ENCODE measurements around the gene C1QTNF3. TPM values are rescaled to one million over a fixed set of nuclear protein-coding genes. Genes with fewer than 3 reads are reported as not detected.

The C1QTNF3 gene
- total and polyA plus RNA-seq, 2 donors (not counting 1 experiment from before 2014, with no cell fraction given): 6.6 to 11.9 TPM

DNA sequence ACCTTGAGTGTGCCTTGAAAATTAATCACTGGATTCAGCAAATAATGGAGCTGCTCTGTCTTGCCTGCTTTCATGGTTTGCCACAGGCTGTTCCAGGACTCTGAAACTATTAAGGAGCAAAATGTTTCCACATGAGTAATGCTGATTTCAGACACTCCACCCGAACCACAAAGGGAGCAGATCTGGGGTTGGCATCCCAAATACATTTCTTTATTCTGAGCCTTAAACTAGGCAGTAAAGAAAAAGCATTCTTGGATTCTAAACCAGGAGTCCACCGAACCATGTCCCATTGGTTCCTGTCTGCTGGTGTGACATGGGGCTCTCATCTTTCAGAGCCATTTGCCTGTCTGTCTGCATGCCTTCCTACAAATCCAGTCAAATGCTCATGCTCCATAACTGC, 10.1 kb upstream of the C1QTNF3 start:
- TF ChIP-seq, protein P1, sequence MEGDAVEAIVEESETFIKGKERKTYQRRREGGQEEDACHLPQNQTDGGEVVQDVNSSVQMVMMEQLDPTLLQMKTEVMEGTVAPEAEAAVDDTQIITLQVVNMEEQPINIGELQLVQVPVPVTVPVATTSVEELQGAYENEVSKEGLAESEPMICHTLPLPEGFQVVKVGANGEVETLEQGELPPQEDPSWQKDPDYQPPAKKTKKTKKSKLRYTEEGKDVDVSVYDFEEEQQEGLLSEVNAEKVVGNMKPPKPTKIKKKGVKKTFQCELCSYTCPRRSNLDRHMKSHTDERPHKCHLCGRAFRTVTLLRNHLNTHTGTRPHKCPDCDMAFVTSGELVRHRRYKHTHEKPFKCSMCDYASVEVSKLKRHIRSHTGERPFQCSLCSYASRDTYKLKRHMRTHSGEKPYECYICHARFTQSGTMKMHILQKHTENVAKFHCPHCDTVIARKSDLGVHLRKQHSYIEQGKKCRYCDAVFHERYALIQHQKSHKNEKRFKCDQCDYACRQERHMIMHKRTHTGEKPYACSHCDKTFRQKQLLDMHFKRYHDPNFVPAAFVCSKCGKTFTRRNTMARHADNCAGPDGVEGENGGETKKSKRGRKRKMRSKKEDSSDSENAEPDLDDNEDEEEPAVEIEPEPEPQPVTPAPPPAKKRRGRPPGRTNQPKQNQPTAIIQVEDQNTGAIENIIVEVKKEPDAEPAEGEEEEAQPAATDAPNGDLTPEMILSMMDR (IDR thresholded peaks at IDR 0.05): no peak
- TF ChIP-seq EZH2 (IDR thresholded peaks at IDR 0.05; ENCODE audit: borderline replicate concordance, insufficient read depth, low read depth, low read length, poor library complexity, severe bottlenecking): no peak
- H3K9me3 ChIP-seq (ENCODE audit: control extremely low read depth in 1 of 3, control insufficient read depth in 2 of 3, insufficient read depth in 1 of 3, low read length in 2 of 3): no peaks in the 10 kb centered on the region
- intact Hi-C loops (cut with micrococcal nuclease): no loop called here
- no peak overlapping the region for H3K27ac ChIP-seq (ENCODE audit: low read length in 2 of 2)
- no peaks in the 10 kb centered on the region for H3K4me1 Mint-ChIP-seq
- H3K27me3 Mint-ChIP-seq: no peaks in the 10 kb centered on the region
- DNase-seq (no peak), ATAC-seq (ENCODE audit: low read depth) (no peak)
- no peaks in the 10 kb centered on the region for H3K79me2 ChIP-seq (ENCODE audit: control insufficient read depth, insufficient read depth, low read length)
- no peaks in the 10 kb centered on the region for H3K27me3 ChIP-seq (replicated peaks in 1 of 4; ENCODE audit: control extremely low read depth in 1 of 4, control insufficient read depth in 3 of 4, insufficient read depth in 4 of 4, low read length in 3 of 4)
- no peaks in the 10 kb centered on the region for H3K4me1 ChIP-seq (ENCODE audit: control insufficient read depth in 2 of 2, insufficient read depth in 2 of 2, low read length in 2 of 2)
- no peak overlapping the region for H3K4me3 Mint-ChIP-seq
- WGBS (ENCODE audit: insufficient coverage): 89% methylated on average over 1 of the region's 2 CpGs
- H3K9ac ChIP-seq (ENCODE audit: low read length): no peak overlapping the region
- POLR2A ChIA-PET: no interaction called here
- no peak overlapping the region for H2AFZ ChIP-seq (ENCODE audit: insufficient read depth, low read depth, low read length, poor library complexity, severe bottlenecking)
- H3K4me3 ChIP-seq (ENCODE audit: control extremely low read depth in 1 of 5, extremely low read depth in 1 of 5, insufficient read depth in 1 of 5, low read depth in 2 of 5, low read length in 4 of 5): no peak overlapping the region
- no peak overlapping the region for H3K4me2 ChIP-seq (replicated peaks; ENCODE audit: low read depth, low read length, poor library complexity, severe bottlenecking)
- peaks cover 0 to 18% of the 10 kb centered on the region in 2 experiments for H3K36me3 ChIP-seq (replicated peaks in 1 of 2; ENCODE audit: control extremely low read depth in 1 of 2, control insufficient read depth in 1 of 2, extremely low read depth in 1 of 2, insufficient read depth in 2 of 2, low read length in 1 of 2)
- H3K27ac Mint-ChIP-seq: no peak overlapping the region
- no peaks in the 10 kb centered on the region for H3K9me3 Mint-ChIP-seq (ENCODE audit: insufficient read depth)
- no peaks in the 10 kb centered on the region for H4K20me1 ChIP-seq (ENCODE audit: control insufficient read depth, insufficient read depth, low read length, poor library complexity, severe bottlenecking)
- CTCF ChIA-PET: no interaction called here

DNA sequence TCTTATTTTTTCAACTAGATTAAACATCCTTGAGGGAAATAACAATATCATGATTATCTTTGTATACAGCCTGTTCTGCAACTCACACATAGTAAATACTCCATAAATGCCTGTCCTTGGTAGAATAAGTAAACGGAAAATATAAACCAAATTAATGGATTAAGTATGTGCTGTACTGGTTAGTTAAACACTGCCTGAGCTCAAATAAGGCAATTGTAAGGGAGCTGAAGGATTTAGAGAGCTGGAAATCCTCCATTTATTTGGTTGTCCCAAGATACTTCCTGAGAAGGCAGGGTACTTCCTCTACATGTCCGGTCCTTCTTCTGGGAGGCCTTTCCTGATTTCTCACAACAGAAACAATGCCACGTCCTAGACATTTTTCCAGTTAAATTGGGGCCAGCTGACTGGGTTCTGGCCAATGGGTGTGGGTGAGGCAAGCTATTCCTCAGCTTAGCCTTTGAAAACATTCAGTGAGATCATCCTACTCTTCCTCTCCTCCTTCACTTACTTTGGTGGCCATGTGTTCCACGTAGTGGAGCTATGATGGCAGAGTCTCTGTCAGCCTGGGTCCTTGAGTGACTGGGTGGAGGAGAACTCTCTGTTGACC, 8.5 kb upstream of the C1QTNF3 start:
- peaks cover 0 to 16% of the 10 kb centered on the region in 2 experiments for H3K36me3 ChIP-seq (replicated peaks in 1 of 2; ENCODE audit: control extremely low read depth in 1 of 2, control insufficient read depth in 1 of 2, extremely low read depth in 1 of 2, insufficient read depth in 2 of 2, low read length in 1 of 2)
- ATAC-seq (ENCODE audit: low read depth) (no peak), DNase-seq (no peak)
- no peaks in the 10 kb centered on the region for H4K20me1 ChIP-seq (ENCODE audit: control insufficient read depth, insufficient read depth, low read length, poor library complexity, severe bottlenecking)
- H3K27ac ChIP-seq (ENCODE audit: low read length in 2 of 2): no peak overlapping the region
- ChIA-PET CTCF (no interaction called here), POLR2A (no interaction called here)
- H3K27ac Mint-ChIP-seq: no peak overlapping the region
- H3K27me3 Mint-ChIP-seq: no peaks in the 10 kb centered on the region
- H3K27me3 ChIP-seq (replicated peaks in 1 of 4; ENCODE audit: control extremely low read depth in 1 of 4, control insufficient read depth in 3 of 4, insufficient read depth in 4 of 4, low read length in 3 of 4): no peaks in the 10 kb centered on the region
- no peak overlapping the region for H3K4me3 Mint-ChIP-seq
- H3K4me3 ChIP-seq (ENCODE audit: control extremely low read depth in 1 of 5, extremely low read depth in 1 of 5, insufficient read depth in 1 of 5, low read depth in 2 of 5, low read length in 4 of 5): no peak overlapping the region
- WGBS (ENCODE audit: insufficient coverage): 100% methylated on average over 1 of the region's 4 CpGs
- H3K9me3 Mint-ChIP-seq (ENCODE audit: insufficient read depth): no peaks in the 10 kb centered on the region
- no peaks in the 10 kb centered on the region for H3K79me2 ChIP-seq (ENCODE audit: control insufficient read depth, insufficient read depth, low read length)
- H3K4me2 ChIP-seq (replicated peaks; ENCODE audit: low read depth, low read length, poor library complexity, severe bottlenecking): no peak overlapping the region
- no peak overlapping the region for H3K9ac ChIP-seq (ENCODE audit: low read length)
- no peaks in the 10 kb centered on the region for H3K4me1 ChIP-seq (ENCODE audit: control insufficient read depth in 2 of 2, insufficient read depth in 2 of 2, low read length in 2 of 2)
- H3K4me1 Mint-ChIP-seq: no peaks in the 10 kb centered on the region
- no peaks in the 10 kb centered on the region for H3K9me3 ChIP-seq (ENCODE audit: control extremely low read depth in 1 of 3, control insufficient read depth in 2 of 3, insufficient read depth in 1 of 3, low read length in 2 of 3)
- intact Hi-C loops (cut with micrococcal nuclease): no loop called here
- H2AFZ ChIP-seq (ENCODE audit: insufficient read depth, low read depth, low read length, poor library complexity, severe bottlenecking): no peak overlapping the region
- TF ChIP-seq, protein P1 (IDR thresholded peaks at IDR 0.05): no peak
- TF ChIP-seq EZH2 (IDR thresholded peaks at IDR 0.05; ENCODE audit: borderline replicate concordance, insufficient read depth, low read depth, low read length, poor library complexity, severe bottlenecking): no peak
